DOHH2 (cell line): ENCODE data around the gene TM7SF3.
A peak's percentile ranks its signal among the peaks of the same experiment; 100 is the strongest.

Source experiments
- H3F3A ChIP-seq: fragments of 200-600 bp; sonication (generic), shearing (Covaris generic); 2 replicates; pipeline ENCODE4 v1.6.0; 2016; ENCODE audit warnings: antibody characterized with exemption, mild to moderate bottlenecking; ENCODE audit not compliant: control insufficient read depth, insufficient read depth
- H3K27ac ChIP-seq: fragments of 200-600 bp; sonication (generic); 2 replicates; pipeline ENCODE4 v1.5.1; 2014; ENCODE audit warnings: low read depth, mild to moderate bottlenecking, low read length, moderate library complexity
- H3K27me3 ChIP-seq: fragments of 200-600 bp; sonication (generic); 2 replicates; pipeline ENCODE4 v1.6.1; 2014; ENCODE audit warnings: mild to moderate bottlenecking, low read length, mixed read lengths; ENCODE audit not compliant: control insufficient read depth
- H3K36me3 ChIP-seq: fragments of 200-600 bp; sonication (generic); 2 replicates; pipeline ENCODE4 v1.6.1; 2014; ENCODE audit warnings: mild to moderate bottlenecking, low read length, moderate library complexity, mixed read lengths; ENCODE audit not compliant: control insufficient read depth
- H3K4me1 ChIP-seq: fragments of 200-600 bp; sonication (generic); 2 replicates; pipeline ENCODE4 v1.6.1; 2014; ENCODE audit warnings: mild to moderate bottlenecking, low read length, mixed read lengths; ENCODE audit not compliant: control insufficient read depth
- H3K4me2 ChIP-seq: fragments of 200-600 bp; sonication (generic); 2 replicates; pipeline ENCODE4 v1.6.0; 2014; ENCODE audit warnings: mild to moderate bottlenecking, low read length, moderate library complexity
- H3K4me3 ChIP-seq: fragments of 200-600 bp; sonication (generic); 2 replicates; pipeline ENCODE4 v1.5.1; 2014; ENCODE audit warnings: mild to moderate bottlenecking, low read length, mixed read lengths
- H3K79me2 ChIP-seq: fragments of 200-600 bp; sonication (generic); 2 replicates; pipeline ENCODE4 v1.6.1; 2014; ENCODE audit warnings: mild to moderate bottlenecking, low read length, mixed read lengths; ENCODE audit not compliant: control insufficient read depth
- H3K9me2 ChIP-seq: fragments of 200-600 bp; sonication (generic); replicated peaks from 2 replicates; pipeline ENCODE4 v1.6.1; 2014; ENCODE audit warnings: mild to moderate bottlenecking, low read length, mixed read lengths; ENCODE audit not compliant: control insufficient read depth
- H3K9me3 ChIP-seq: fragments of 200-600 bp; sonication (generic); 2 replicates; pipeline ENCODE4 v1.6.1; 2014; ENCODE audit warnings: antibody characterized with exemption, low read length, mixed read lengths; ENCODE audit not compliant: control insufficient read depth, insufficient read depth
- H4K20me1 ChIP-seq: fragments of 200-600 bp; sonication (generic); 2 replicates; pipeline ENCODE4 v1.6.0; 2014; ENCODE audit warnings: low read depth, mild to moderate bottlenecking, antibody characterized with exemption, low read length, moderate library complexity; ENCODE audit not compliant: control insufficient read depth, insufficient read depth
- EZH2phosphoT487 ChIP-seq: fragments of 200-600 bp; sonication (generic); IDR thresholded peaks from 2 replicates; pipeline ENCODE4 v1.6.1; 2017; ENCODE audit warnings: borderline replicate concordance, mild to moderate bottlenecking, antibody characterized with exemption, low read length, moderate library complexity, mixed read lengths
- TF ChIP-seq, protein P1 (sequence below): fragments of 200-600 bp; sonication (generic); IDR thresholded peaks from one replicate; pipeline ENCODE4 v1.5.1; 2014; ENCODE audit warnings: antibody characterized with exemption, mild to moderate bottlenecking, low read depth, low read length; ENCODE audit not compliant: poor library complexity, severe bottlenecking

Gene TM7SF3

DNA sequence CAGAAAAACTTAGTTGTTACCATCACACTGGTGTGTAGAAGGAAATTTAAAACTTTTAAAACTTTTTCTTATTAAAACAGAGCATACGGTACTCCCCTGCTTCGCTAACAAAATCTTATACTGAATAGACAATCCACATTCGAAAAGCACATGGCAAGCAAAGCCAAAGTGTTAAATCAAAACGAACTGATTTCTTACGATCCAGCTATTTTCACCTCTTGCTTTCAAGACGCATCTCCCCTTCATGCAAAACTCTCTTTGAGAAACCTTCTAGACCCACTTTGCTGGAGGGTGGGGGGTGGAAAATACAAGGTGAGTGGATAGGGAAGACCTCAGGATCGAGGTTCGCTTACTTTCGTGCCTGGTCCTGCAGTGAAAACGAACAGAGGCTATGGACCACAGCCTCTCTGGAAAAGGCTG, 76.7 kb downstream of the TM7SF3 start:
- TF ChIP-seq, protein P1, sequence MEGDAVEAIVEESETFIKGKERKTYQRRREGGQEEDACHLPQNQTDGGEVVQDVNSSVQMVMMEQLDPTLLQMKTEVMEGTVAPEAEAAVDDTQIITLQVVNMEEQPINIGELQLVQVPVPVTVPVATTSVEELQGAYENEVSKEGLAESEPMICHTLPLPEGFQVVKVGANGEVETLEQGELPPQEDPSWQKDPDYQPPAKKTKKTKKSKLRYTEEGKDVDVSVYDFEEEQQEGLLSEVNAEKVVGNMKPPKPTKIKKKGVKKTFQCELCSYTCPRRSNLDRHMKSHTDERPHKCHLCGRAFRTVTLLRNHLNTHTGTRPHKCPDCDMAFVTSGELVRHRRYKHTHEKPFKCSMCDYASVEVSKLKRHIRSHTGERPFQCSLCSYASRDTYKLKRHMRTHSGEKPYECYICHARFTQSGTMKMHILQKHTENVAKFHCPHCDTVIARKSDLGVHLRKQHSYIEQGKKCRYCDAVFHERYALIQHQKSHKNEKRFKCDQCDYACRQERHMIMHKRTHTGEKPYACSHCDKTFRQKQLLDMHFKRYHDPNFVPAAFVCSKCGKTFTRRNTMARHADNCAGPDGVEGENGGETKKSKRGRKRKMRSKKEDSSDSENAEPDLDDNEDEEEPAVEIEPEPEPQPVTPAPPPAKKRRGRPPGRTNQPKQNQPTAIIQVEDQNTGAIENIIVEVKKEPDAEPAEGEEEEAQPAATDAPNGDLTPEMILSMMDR: no peak
- no peak for TF ChIP-seq EZH2phosphoT487
- H3K4me1 ChIP-seq: peaks cover 51% of the 10 kb centered on the region
- H3K4me3 ChIP-seq: peak overlapping the region; percentile 99
- peaks cover 57% of the 10 kb centered on the region for H3K36me3 ChIP-seq
- peaks cover 24% of the 10 kb centered on the region for H3F3A ChIP-seq
- H3K4me2 ChIP-seq: peak overlapping the region; percentile 93
- H3K79me2 ChIP-seq: peaks cover 95% of the 10 kb centered on the region
- no peaks in the 10 kb centered on the region for H3K27me3 ChIP-seq
- peaks cover 13% of the 10 kb centered on the region for H4K20me1 ChIP-seq
- H3K9me2 ChIP-seq: no peaks in the 10 kb centered on the region
- peak overlapping the region; percentile 81 for H3K27ac ChIP-seq
- H3K9me3 ChIP-seq: no peaks in the 10 kb centered on the region

DNA sequence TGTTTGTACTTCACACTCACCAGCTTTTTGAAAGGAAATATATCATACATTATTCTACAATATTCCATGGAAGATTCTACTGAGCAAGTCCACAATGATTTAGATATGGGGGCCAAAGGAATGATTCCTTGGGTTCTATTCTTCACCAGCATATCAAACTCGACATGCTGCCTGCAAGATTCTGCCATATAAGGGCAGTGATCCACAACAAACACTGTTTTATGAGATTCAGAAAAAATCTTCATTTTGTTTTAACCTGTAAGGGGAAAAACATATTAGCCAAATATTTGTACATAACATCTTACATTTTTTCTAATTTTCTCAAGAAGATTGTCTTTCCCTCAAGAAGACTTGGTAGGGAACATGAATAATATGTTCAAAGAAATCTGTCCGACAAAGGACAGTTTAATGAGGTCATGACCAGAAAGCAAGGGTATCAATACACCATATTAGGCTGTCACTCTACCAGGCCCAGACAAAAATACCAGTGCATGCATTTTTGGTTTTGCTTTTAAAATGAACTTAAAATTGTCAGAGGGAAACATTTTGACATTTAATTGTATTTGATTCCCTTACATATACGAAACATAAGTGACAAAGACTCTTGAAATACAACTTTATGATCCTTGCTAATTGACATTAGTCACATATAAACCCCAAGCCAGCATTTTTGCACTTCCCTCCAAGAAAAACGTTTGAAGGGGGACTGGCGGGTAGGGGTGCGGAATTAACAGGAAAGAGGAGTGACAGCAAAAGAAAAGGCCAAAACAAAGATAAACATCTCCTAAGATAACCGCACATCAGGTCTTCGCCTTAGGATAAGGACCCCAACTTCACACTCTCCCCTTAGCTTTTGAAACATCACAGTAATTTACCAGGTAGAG, 77.4 kb downstream of the TM7SF3 start:
- Histone ChIP-seq H3K4me3 (peak overlapping the region; percentile 99), H3K4me2 (peak overlapping the region; percentile 93), H3K36me3 (peaks cover 63% of the 10 kb centered on the region), H3K9me3 (no peaks in the 10 kb centered on the region), H3K79me2 (peaks cover 95% of the 10 kb centered on the region), H3K9me2 (no peaks in the 10 kb centered on the region), H3F3A (peaks cover 24% of the 10 kb centered on the region), H3K27ac (peak overlapping the region; percentile 81), H3K27me3 (no peaks in the 10 kb centered on the region), H4K20me1 (peaks cover 13% of the 10 kb centered on the region), H3K4me1 (peaks cover 45% of the 10 kb centered on the region)
- TF ChIP-seq, protein P1: no peak
- TF ChIP-seq EZH2phosphoT487: no peak

DNA sequence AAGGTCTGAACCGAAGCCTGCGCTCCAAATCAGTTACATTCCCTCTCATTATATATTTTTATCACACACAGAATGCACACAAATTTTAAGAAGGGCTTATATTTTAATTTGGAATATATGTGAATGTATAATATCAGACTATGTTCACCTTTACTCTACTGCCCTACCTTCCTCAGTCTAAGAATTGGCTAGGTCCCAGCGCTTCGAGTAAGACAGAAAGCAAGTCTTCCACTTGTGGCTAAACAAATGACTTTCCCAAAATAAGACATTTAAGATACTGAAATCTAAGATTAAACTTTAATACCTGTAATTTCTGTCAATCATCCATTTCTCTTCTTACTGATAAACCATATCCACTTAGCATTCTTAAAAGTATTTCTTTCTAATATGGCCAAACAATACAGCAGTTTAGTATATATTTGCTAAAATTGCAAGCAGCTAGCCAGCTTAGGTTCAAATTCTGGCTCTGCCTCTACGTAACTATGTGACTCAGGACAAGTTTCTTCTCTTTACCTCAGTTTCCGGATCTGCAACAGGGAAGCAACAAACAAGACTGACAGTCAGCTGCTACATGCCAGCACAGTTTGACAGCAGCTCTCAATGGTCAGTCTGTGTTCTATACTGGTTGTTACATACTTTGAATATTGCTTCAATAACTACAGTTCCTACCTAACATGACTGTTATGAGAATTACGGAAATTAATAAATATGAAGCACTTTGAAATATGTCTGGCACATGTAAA, 78.4 kb downstream of the TM7SF3 start:
- H3K27me3 ChIP-seq: no peaks in the 10 kb centered on the region

More for the DNA sequence above, 78.4 kb downstream of the TM7SF3 start:
- Histone ChIP-seq H3K27ac (no peak overlapping the region), H3K4me3 (peak overlapping the region; percentile 99), H4K20me1 (peaks cover 13% of the 10 kb centered on the region), H3K4me2 (peak overlapping the region; percentile 93), H3K9me2 (no peaks in the 10 kb centered on the region), H3K9me3 (no peaks in the 10 kb centered on the region), H3K79me2 (peaks cover 85% of the 10 kb centered on the region), H3K36me3 (peaks cover 68% of the 10 kb centered on the region), H3K4me1 (peaks cover 35% of the 10 kb centered on the region), H3F3A (peaks cover 18% of the 10 kb centered on the region)
- TF ChIP-seq EZH2phosphoT487: no peak
- TF ChIP-seq, protein P1: no peak
